GM23338 (cell line): Measurements from ENCODE around the gene SCN11A. TPM values are rescaled to one million over a fixed set of nuclear protein-coding genes. Genes with fewer than 3 reads are reported as not detected.
A peak's percentile ranks its signal among the peaks of the same experiment; 100 is the strongest.

ENCODE experiments used
- ATAC-seq: fragments of 200-7000 bp; cut with Tn5 transposase; 3 replicates; pipeline ENCODE4 v1.9.1; 2020
- DNase-seq: peaks from one replicate; pipeline ENCODE4 v3.0.0-alpha.2; 2015; ENCODE audit warnings: low spot score
- H2AFZ ChIP-seq: fragments of 200-600 bp; sonication (generic); 2 replicates; pipeline ENCODE4 v1.8.0; 2016; ENCODE audit warnings: antibody characterized with exemption, mild to moderate bottlenecking, moderate library complexity
- H3F3A ChIP-seq: fragments of 200-600 bp; sonication (generic); replicated peaks from 2 replicates; pipeline ENCODE4 v1.8.0; 2017; ENCODE audit warnings: antibody characterized with exemption, mixed run types, low read depth
- H3K27ac ChIP-seq: fragments of 200-600 bp; sonication (generic); 2 replicates; pipeline ENCODE4 v1.6.1; 2016; ENCODE audit warnings: low read depth
- H3K27me3 ChIP-seq: fragments of 200-600 bp; sonication (generic); 2 replicates; pipeline ENCODE4 v1.8.0; 2016; ENCODE audit warnings: mild to moderate bottlenecking, mixed run types, moderate library complexity; ENCODE audit not compliant: insufficient read depth
- H3K36me3 ChIP-seq: fragments of 200-600 bp; sonication (generic); 2 replicates; pipeline ENCODE4 v1.8.0; 2016; ENCODE audit warnings: mild to moderate bottlenecking; ENCODE audit not compliant: insufficient read depth
- H3K4me1 ChIP-seq: fragments of 200-600 bp; sonication (generic); 2 replicates; pipeline ENCODE4 v1.8.0; 2016; ENCODE audit warnings: mild to moderate bottlenecking, moderate library complexity; ENCODE audit not compliant: insufficient read depth
- H3K4me2 ChIP-seq: fragments of 200-600 bp; sonication (generic); 2 replicates; pipeline ENCODE4 v1.7.1; 2017; ENCODE audit warnings: mixed run types
- H3K4me3 ChIP-seq: fragments of 200-600 bp; sonication (generic); 2 replicates; pipeline ENCODE4 v1.6.1; 2016; ENCODE audit warnings: mixed run types
- H3K79me2 ChIP-seq: fragments of 200-600 bp; sonication (generic); replicated peaks from 2 replicates; pipeline ENCODE4 v1.8.0; 2017; ENCODE audit warnings: mild to moderate bottlenecking; ENCODE audit not compliant: insufficient read depth
- H3K9me2 ChIP-seq: fragments of 200-600 bp; sonication (generic); 2 replicates; pipeline ENCODE4 v1.8.0; 2017; ENCODE audit not compliant: insufficient read depth
- H4K20me1 ChIP-seq: fragments of 200-600 bp; sonication (generic); replicated peaks from 2 replicates; pipeline ENCODE4 v1.8.0; 2017; ENCODE audit warnings: mild to moderate bottlenecking; ENCODE audit not compliant: insufficient read depth
- H3K27ac Mint-ChIP-seq: 2 replicates; pipeline ENCODE4 v1.8.0; 2020; ENCODE audit warnings: inconsistent platforms, mild to moderate bottlenecking, moderate library complexity, mixed read lengths
- H3K27me3 Mint-ChIP-seq: 3 replicates; pipeline ENCODE4 v1.8.0; 2022; ENCODE audit warnings: low read depth, mild to moderate bottlenecking, moderate library complexity, mixed read lengths, inconsistent platforms; ENCODE audit not compliant: insufficient read depth, poor library complexity
- H3K36me3 Mint-ChIP-seq: 3 replicates; pipeline ENCODE4 v1.8.0; 2021; ENCODE audit warnings: low read depth, mild to moderate bottlenecking, inconsistent platforms, moderate library complexity, mixed read lengths
- H3K4me1 Mint-ChIP-seq: 3 replicates; pipeline ENCODE4 v1.8.0; 2020; ENCODE audit warnings: mild to moderate bottlenecking, inconsistent platforms, mixed read lengths
- H3K4me3 Mint-ChIP-seq: 3 replicates; pipeline ENCODE4 v1.8.0; 2021; ENCODE audit warnings: moderate library complexity, mild to moderate bottlenecking, inconsistent platforms, mixed read lengths
- H3K9me3 Mint-ChIP-seq: 3 replicates; pipeline ENCODE4 v1.8.0; 2020; ENCODE audit warnings: moderate library complexity, mild to moderate bottlenecking, inconsistent platforms, mixed read lengths
- EZH2phosphoT487 ChIP-seq: fragments of 200-600 bp; sonication (generic); IDR thresholded peaks from one replicate; pipeline ENCODE4 v1.8.1; 2018; ENCODE audit warnings: antibody characterized with exemption; ENCODE audit not compliant: unreplicated experiment
- REST ChIP-seq: IDR thresholded peaks from one replicate; pipeline ENCODE4 v1.6.1; 2018; ENCODE audit warnings: antibody characterized with exemption; ENCODE audit not compliant: unreplicated experiment
- ZNF114 ChIP-seq: fragments of 250-450 bp; sonication (Bioruptor Pico); IDR thresholded peaks from 2 replicates; pipeline ENCODE4 v1.5.0; 2020; ENCODE audit warnings: mild to moderate bottlenecking, moderate library complexity
- polyA plus RNA-seq: library from polyadenylated mRNA; unstranded; fragments of >200 nt; fragmentation: Nextera tagmentation; extraction: Ambion mirVana; gene quantifications from 2 replicates; pipeline ENCODE4 v1.2.1, GENCODE V29; 2016
- total RNA-seq: library from RNA; depleted of rRNA; stranded (reverse); fragments of >200 nt; shearing (Covaris generic); gene quantifications from 2 replicates; pipeline ENCODE4 v1.2.3, GENCODE V29; 2014
- TF ChIP-seq, protein P1 (sequence below): IDR thresholded peaks from 2 replicates; pipeline ENCODE4 v1.6.1; 2016; ENCODE audit warnings: antibody characterized with exemption
- TF ChIP-seq, protein P2 (sequence below), 2 experiments: fragments of 200-600 bp in 1 of 2; sonication (generic) in 1 of 2; conservative IDR thresholded peaks; 2 replicates each; pipeline versions ENCODE4 v1.5.1 to v1.6.1; 2016 to 2017; ENCODE audit warnings: antibody characterized with exemption in 2 of 2, low read depth in 2 of 2, mild to moderate bottlenecking in 2 of 2, moderate library complexity in 1 of 2
- TF ChIP-seq, protein P3 (sequence below): fragments of 250-450 bp; sonication (Bioruptor Pico); IDR thresholded peaks from 2 replicates; pipeline ENCODE4 v1.5.0; 2020; ENCODE audit warnings: mild to moderate bottlenecking, moderate library complexity

The SCN11A gene
- total and polyA plus RNA-seq, 2 experiments from 2014 or later = 0.05 to 0.14 TPM

- TF ChIP-seq, protein P1, sequence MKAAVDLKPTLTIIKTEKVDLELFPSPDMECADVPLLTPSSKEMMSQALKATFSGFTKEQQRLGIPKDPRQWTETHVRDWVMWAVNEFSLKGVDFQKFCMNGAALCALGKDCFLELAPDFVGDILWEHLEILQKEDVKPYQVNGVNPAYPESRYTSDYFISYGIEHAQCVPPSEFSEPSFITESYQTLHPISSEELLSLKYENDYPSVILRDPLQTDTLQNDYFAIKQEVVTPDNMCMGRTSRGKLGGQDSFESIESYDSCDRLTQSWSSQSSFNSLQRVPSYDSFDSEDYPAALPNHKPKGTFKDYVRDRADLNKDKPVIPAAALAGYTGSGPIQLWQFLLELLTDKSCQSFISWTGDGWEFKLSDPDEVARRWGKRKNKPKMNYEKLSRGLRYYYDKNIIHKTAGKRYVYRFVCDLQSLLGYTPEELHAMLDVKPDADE = no peak
- no peak for TF ChIP-seq REST
- no peak for TF ChIP-seq EZH2phosphoT487
- no peak for TF ChIP-seq ZNF114 (CRISPR knock-in tag)
Measured at GRCh38 chr3:39067286-39067685, 15.5 kb upstream of the SCN11A start (continued).

- Histone ChIP-seq H3K4me2 (no peak overlapping the region), H3K79me2 (peaks cover 52% of the 10 kb centered on the region), H3F3A (no peaks in the 10 kb centered on the region), H3K36me3 (peaks cover 5% of the 10 kb centered on the region; the same call in 1 of the 2 replicates), H3K27ac (no peak overlapping the region), H3K9me2 (no peaks in the 10 kb centered on the region), H3K27me3 (no peaks in the 10 kb centered on the region), H2AFZ (no peak overlapping the region), H4K20me1 (peaks cover 16% of the 10 kb centered on the region; the same call in 1 of the 2 replicates), H3K4me3 (no peak overlapping the region), H3K4me1 (no peaks in the 10 kb centered on the region)
- ATAC-seq = peak; percentile 99
- Mint-ChIP-seq H3K4me3 (no peak overlapping the region), H3K9me3 (no peaks in the 10 kb centered on the region), H3K4me1 (no peaks in the 10 kb centered on the region; the same call in 2 of the 3 replicates), H3K27me3 (peaks cover 3% of the 10 kb centered on the region), H3K27ac (no peak overlapping the region), H3K36me3 (peaks cover 18% of the 10 kb centered on the region)
- TF ChIP-seq, protein P2, sequence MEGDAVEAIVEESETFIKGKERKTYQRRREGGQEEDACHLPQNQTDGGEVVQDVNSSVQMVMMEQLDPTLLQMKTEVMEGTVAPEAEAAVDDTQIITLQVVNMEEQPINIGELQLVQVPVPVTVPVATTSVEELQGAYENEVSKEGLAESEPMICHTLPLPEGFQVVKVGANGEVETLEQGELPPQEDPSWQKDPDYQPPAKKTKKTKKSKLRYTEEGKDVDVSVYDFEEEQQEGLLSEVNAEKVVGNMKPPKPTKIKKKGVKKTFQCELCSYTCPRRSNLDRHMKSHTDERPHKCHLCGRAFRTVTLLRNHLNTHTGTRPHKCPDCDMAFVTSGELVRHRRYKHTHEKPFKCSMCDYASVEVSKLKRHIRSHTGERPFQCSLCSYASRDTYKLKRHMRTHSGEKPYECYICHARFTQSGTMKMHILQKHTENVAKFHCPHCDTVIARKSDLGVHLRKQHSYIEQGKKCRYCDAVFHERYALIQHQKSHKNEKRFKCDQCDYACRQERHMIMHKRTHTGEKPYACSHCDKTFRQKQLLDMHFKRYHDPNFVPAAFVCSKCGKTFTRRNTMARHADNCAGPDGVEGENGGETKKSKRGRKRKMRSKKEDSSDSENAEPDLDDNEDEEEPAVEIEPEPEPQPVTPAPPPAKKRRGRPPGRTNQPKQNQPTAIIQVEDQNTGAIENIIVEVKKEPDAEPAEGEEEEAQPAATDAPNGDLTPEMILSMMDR (conservative IDR thresholded peaks at IDR 0.05; ENCODE audit: low read depth in 2 of 2) = peak; percentile 51 to 57
- TF ChIP-seq, protein P3, sequence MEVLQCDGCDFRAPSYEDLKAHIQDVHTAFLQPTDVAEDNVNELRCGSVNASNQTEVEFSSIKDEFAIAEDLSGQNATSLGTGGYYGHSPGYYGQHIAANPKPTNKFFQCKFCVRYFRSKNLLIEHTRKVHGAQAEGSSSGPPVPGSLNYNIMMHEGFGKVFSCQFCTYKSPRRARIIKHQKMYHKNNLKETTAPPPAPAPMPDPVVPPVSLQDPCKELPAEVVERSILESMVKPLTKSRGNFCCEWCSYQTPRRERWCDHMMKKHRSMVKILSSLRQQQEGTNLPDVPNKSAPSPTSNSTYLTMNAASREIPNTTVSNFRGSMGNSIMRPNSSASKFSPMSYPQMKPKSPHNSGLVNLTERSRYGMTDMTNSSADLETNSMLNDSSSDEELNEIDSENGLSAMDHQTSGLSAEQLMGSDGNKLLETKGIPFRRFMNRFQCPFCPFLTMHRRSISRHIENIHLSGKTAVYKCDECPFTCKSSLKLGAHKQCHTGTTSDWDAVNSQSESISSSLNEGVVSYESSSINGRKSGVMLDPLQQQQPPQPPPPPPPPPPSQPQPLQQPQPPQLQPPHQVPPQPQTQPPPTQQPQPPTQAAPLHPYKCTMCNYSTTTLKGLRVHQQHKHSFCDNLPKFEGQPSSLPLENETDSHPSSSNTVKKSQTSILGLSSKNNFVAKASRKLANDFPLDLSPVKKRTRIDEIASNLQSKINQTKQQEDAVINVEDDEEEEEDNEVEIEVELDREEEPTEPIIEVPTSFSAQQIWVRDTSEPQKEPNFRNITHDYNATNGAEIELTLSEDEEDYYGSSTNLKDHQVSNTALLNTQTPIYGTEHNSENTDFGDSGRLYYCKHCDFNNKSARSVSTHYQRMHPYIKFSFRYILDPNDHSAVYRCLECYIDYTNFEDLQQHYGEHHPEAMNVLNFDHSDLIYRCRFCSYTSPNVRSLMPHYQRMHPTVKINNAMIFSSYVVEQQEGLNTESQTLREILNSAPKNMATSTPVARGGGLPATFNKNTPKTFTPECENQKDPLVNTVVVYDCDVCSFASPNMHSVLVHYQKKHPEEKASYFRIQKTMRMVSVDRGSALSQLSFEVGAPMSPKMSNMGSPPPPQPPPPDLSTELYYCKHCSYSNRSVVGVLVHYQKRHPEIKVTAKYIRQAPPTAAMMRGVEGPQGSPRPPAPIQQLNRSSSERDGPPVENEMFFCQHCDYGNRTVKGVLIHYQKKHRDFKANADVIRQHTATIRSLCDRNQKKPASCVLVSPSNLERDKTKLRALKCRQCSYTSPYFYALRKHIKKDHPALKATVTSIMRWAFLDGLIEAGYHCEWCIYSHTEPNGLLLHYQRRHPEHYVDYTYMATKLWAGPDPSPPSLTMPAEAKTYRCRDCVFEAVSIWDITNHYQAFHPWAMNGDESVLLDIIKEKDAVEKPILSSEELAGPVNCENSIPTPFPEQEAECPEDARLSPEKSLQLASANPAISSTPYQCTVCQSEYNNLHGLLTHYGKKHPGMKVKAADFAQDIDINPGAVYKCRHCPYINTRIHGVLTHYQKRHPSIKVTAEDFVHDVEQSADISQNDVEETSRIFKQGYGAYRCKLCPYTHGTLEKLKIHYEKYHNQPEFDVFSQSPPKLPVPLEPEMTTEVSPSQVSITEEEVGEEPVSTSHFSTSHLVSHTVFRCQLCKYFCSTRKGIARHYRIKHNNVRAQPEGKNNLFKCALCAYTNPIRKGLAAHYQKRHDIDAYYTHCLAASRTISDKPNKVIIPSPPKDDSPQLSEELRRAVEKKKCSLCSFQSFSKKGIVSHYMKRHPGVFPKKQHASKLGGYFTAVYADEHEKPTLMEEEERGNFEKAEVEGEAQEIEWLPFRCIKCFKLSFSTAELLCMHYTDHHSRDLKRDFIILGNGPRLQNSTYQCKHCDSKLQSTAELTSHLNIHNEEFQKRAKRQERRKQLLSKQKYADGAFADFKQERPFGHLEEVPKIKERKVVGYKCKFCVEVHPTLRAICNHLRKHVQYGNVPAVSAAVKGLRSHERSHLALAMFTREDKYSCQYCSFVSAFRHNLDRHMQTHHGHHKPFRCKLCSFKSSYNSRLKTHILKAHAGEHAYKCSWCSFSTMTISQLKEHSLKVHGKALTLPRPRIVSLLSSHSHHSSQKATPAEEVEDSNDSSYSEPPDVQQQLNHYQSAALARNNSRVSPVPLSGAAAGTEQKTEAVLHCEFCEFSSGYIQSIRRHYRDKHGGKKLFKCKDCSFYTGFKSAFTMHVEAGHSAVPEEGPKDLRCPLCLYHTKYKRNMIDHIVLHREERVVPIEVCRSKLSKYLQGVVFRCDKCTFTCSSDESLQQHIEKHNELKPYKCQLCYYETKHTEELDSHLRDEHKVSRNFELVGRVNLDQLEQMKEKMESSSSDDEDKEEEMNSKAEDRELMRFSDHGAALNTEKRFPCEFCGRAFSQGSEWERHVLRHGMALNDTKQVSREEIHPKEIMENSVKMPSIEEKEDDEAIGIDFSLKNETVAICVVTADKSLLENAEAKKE (CRISPR knock-in tag) = no peak
- DNase-seq = peak; percentile 80
Measured at GRCh38 chr3:39065197-39065596, 13.5 kb upstream of the SCN11A start.
